T1000 (cell line): Measurements from ENCODE around the gene OR10H3.
"Not testable (repeated sequence)": the region's sequence is repeated elsewhere in the genome, so short reads cannot be mapped to it uniquely, and the experiment has no call there.

Source experiments
- DNase-seq: peaks from one replicate; lab custom pipeline; 2025; ENCODE audit warnings: mixed read lengths; lab: John Stamatoyannopoulos, UW

Gene OR10H3

GRCh38 chr19:15779756-15780476 lies 42.1 kb downstream of the OR10H3 start:
- DNase-seq: no peak

- DNase-seq: no peak
These were observed 43.0 kb downstream of the OR10H3 start for GRCh38 chr19:15780610-15781418.

GRCh38 chr19:15781661-15782060 lies 43.9 kb downstream of the OR10H3 start:
- no peak for DNase-seq

- no peak for DNase-seq
These were observed 44.4 kb downstream of the OR10H3 start for GRCh38 chr19:15782211-15782610.

- DNase-seq: not testable (repeated sequence)
These were observed 45.1 kb downstream of the OR10H3 start for GRCh38 chr19:15782896-15783295.

GRCh38 chr19:15787611-15788155 lies 49.9 kb downstream of the OR10H3 start, which contains the start of gene OR10H5:
TSS of gene OR10H5 (plus strand) at chr19:15787661. CDS start at chr19:15794049, 6,388 bp downstream.
- no peak for DNase-seq

- no peak for DNase-seq
These were observed 50.9 kb downstream of the OR10H3 start for GRCh38 chr19:15788594-15789270.

GRCh38 chr19:15790096-15790495 lies 52.3 kb downstream of the OR10H3 start:
- DNase-seq: no peak
